Natural killer cell treated with Interleukin-12 subunit alpha and Interleukin-12 subunit beta and Interleukin-15 and Interleukin-18, amount 100 ng/mL, for 72 hours (primary cell): ENCODE data around the gene PARD3. TPM values are rescaled to one million over a fixed set of nuclear protein-coding genes. Genes with fewer than 3 reads are reported as not detected.

Experiments
- ATAC-seq, 2 donors: fragments of 150-1000 bp; cut with Tn5 transposase in 1 of 2; sonication (Bioruptor Pico), chemical (Tn5 transposase) in 1 of 2; 2 replicates each; pipeline ENCODE4 v1.10.0; 2021
- DNase-seq: peaks from one replicate; pipeline ENCODE4 v3.0.0; 2022; ENCODE audit warnings: low spot score
- H3K27ac Mint-ChIP-seq, 2 donors: 1 replicate in 1 of 2; 2 replicates in 1 of 2; pipeline ENCODE4 v1.8.0; 2022; ENCODE audit warnings: mixed read lengths in 2 of 2, mild to moderate bottlenecking in 1 of 2, moderate library complexity in 1 of 2
- H3K27me3 Mint-ChIP-seq, 2 donors: 1 replicate in 1 of 2; 2 replicates in 1 of 2; pipeline ENCODE4 v1.8.0; 2022; ENCODE audit warnings: mixed read lengths in 2 of 2
- H3K36me3 Mint-ChIP-seq: one replicate; pipeline ENCODE4 v1.8.0; 2022; ENCODE audit warnings: mixed read lengths
- H3K4me1 Mint-ChIP-seq, 2 donors: 1 replicate in 1 of 2; 2 replicates in 1 of 2; pipeline ENCODE4 v1.8.0; 2022; ENCODE audit warnings: low read depth in 2 of 2, mixed read lengths in 2 of 2, mild to moderate bottlenecking in 1 of 2
- H3K4me3 Mint-ChIP-seq: one replicate; pipeline ENCODE4 v1.8.0; 2022; ENCODE audit warnings: mixed read lengths
- H3K9me3 Mint-ChIP-seq: 2 replicates; pipeline ENCODE4 v1.8.0; 2022; ENCODE audit warnings: mixed read lengths
- total RNA-seq, 2 donors: library from RNA; stranded (reverse); gene quantifications; one replicate each; pipeline ENCODE4 v1.2.3, GENCODE V29; 2022

PARD3 gene
- total RNA-seq, 2 donors from 2014 or later = 0.56 TPM; not detected in 1

- H3K9me3 Mint-ChIP-seq = no peaks in the 10 kb centered on the region
- peaks cover 53 to 61% of the 10 kb centered on the region in 2 donors for H3K27me3 Mint-ChIP-seq
- ATAC-seq (no peak), DNase-seq (no peak)
- H3K4me3 Mint-ChIP-seq = no peak overlapping the region
- peaks cover 0 to 4% of the 10 kb centered on the region in 2 donors for H3K4me1 Mint-ChIP-seq
- H3K36me3 Mint-ChIP-seq = no peaks in the 10 kb centered on the region
- H3K27ac Mint-ChIP-seq = no peak overlapping the region
These were observed 247 bp downstream of the PARD3 start for GRCh38 chr10:34814913-34815184.

GRCh38 chr10:34814223-34814912, 728 bp downstream of the PARD3 start:
- peaks cover 52 to 61% of the 10 kb centered on the region in 2 donors for H3K27me3 Mint-ChIP-seq
- ATAC-seq (peak; percentile 37 to 43), DNase-seq (no peak)
- no peak overlapping the region for H3K4me3 Mint-ChIP-seq
- no peak overlapping the region for H3K27ac Mint-ChIP-seq
- H3K9me3 Mint-ChIP-seq = no peaks in the 10 kb centered on the region
- no peaks in the 10 kb centered on the region for H3K36me3 Mint-ChIP-seq
- peaks cover under 1 to 5% of the 10 kb centered on the region in 2 donors for H3K4me1 Mint-ChIP-seq

- no peak for DNase-seq
- Mint-ChIP-seq H3K4me3 (no peak overlapping the region), H3K36me3 (no peaks in the 10 kb centered on the region), H3K27me3 (peaks cover 58 to 66% of the 10 kb centered on the region in 2 donors), H3K4me1 (peaks cover 6 to 9% of the 10 kb centered on the region in 2 donors), H3K27ac (no peak overlapping the region), H3K9me3 (no peaks in the 10 kb centered on the region)
- no peak for ATAC-seq
These were observed 1.4 kb downstream of the PARD3 start for GRCh38 chr10:34813626-34814222.

- Mint-ChIP-seq H3K4me1 (peaks cover 6 to 9% of the 10 kb centered on the region in 2 donors), H3K27ac (no peak overlapping the region), H3K36me3 (no peaks in the 10 kb centered on the region), H3K4me3 (no peak overlapping the region), H3K9me3 (no peaks in the 10 kb centered on the region), H3K27me3 (peaks cover 56 to 70% of the 10 kb centered on the region in 2 donors)
- no peak for ATAC-seq
- no peak for DNase-seq
These were observed 2.3 kb downstream of the PARD3 start for GRCh38 chr10:34812771-34813170.

- peaks cover 50 to 64% of the 10 kb centered on the region in 2 donors for H3K27me3 Mint-ChIP-seq
- H3K27ac Mint-ChIP-seq = no peak overlapping the region
- H3K9me3 Mint-ChIP-seq = no peaks in the 10 kb centered on the region
- no peaks in the 10 kb centered on the region for H3K36me3 Mint-ChIP-seq
- DNase-seq (no peak), ATAC-seq (no peak)
- H3K4me3 Mint-ChIP-seq = no peak overlapping the region
- H3K4me1 Mint-ChIP-seq = peaks cover 6 to 9% of the 10 kb centered on the region in 2 donors
These were observed 3.1 kb downstream of the PARD3 start for GRCh38 chr10:34811968-34812514.

GRCh38 chr10:34811126-34811967, 3.7 kb downstream of the PARD3 start:
- Mint-ChIP-seq H3K9me3 (no peaks in the 10 kb centered on the region), H3K4me3 (no peak overlapping the region), H3K36me3 (no peaks in the 10 kb centered on the region), H3K27ac (no peak overlapping the region), H3K27me3 (peaks cover 45 to 57% of the 10 kb centered on the region in 2 donors), H3K4me1 (peaks cover 4 to 6% of the 10 kb centered on the region in 2 donors)
- no peak for DNase-seq
- ATAC-seq = no peak

- no peak overlapping the region for H3K27ac Mint-ChIP-seq
- H3K4me3 Mint-ChIP-seq = no peak overlapping the region
- no peaks in the 10 kb centered on the region for H3K9me3 Mint-ChIP-seq
- H3K4me1 Mint-ChIP-seq = peaks cover 4 to 6% of the 10 kb centered on the region in 2 donors
- ATAC-seq (no peak), DNase-seq (no peak)
- H3K36me3 Mint-ChIP-seq = no peaks in the 10 kb centered on the region
- H3K27me3 Mint-ChIP-seq = peaks cover 43 to 50% of the 10 kb centered on the region in 2 donors
These were observed 5.3 kb downstream of the PARD3 start for GRCh38 chr10:34809796-34810195.

- peaks cover 43 to 50% of the 10 kb centered on the region in 2 donors for H3K27me3 Mint-ChIP-seq
- no peak overlapping the region for H3K27ac Mint-ChIP-seq
- H3K36me3 Mint-ChIP-seq = no peaks in the 10 kb centered on the region
These were observed 6.0 kb downstream of the PARD3 start for GRCh38 chr10:34808801-34809745.

GRCh38 chr10:34808336-34808735, 6.8 kb downstream of the PARD3 start:
- Mint-ChIP-seq H3K4me1 (peaks cover 4 to 6% of the 10 kb centered on the region in 2 donors), H3K36me3 (no peaks in the 10 kb centered on the region), H3K27me3 (peaks cover 37 to 45% of the 10 kb centered on the region in 2 donors), H3K9me3 (no peaks in the 10 kb centered on the region), H3K4me3 (no peak overlapping the region), H3K27ac (no peak overlapping the region)
- no peak for ATAC-seq
- no peak for DNase-seq

More at GRCh38 chr10:34808801-34809745, 6.0 kb downstream of the PARD3 start:
- H3K9me3 Mint-ChIP-seq = no peaks in the 10 kb centered on the region
- DNase-seq (no peak), ATAC-seq (no peak)
- no peak overlapping the region for H3K4me3 Mint-ChIP-seq
- peaks cover 4 to 6% of the 10 kb centered on the region in 2 donors for H3K4me1 Mint-ChIP-seq

GRCh38 chr10:34804306-34804705, 10.8 kb downstream of the PARD3 start:
- H3K36me3 Mint-ChIP-seq = no peaks in the 10 kb centered on the region
- ATAC-seq (no peak), DNase-seq (no peak)
- H3K27me3 Mint-ChIP-seq = peaks cover 10 to 11% of the 10 kb centered on the region in 2 donors
- H3K27ac Mint-ChIP-seq = no peak overlapping the region
- H3K9me3 Mint-ChIP-seq = no peaks in the 10 kb centered on the region
- no peak overlapping the region for H3K4me3 Mint-ChIP-seq
- H3K4me1 Mint-ChIP-seq = peaks cover 3 to 4% of the 10 kb centered on the region in 2 donors

GRCh38 chr10:34802692-34803091, 12.4 kb downstream of the PARD3 start:
- Mint-ChIP-seq H3K27me3 (peaks cover 5 to 6% of the 10 kb centered on the region in 2 donors), H3K36me3 (no peaks in the 10 kb centered on the region), H3K4me1 (no peaks in the 10 kb centered on the region), H3K27ac (no peak overlapping the region), H3K4me3 (no peak overlapping the region), H3K9me3 (no peaks in the 10 kb centered on the region)
- no peak for ATAC-seq
- DNase-seq = no peak

GRCh38 chr10:34801097-34801733, 13.9 kb downstream of the PARD3 start:
- DNase-seq = no peak
- no peaks in the 10 kb centered on the region for H3K36me3 Mint-ChIP-seq
- ATAC-seq = no peak
- H3K4me1 Mint-ChIP-seq = no peaks in the 10 kb centered on the region
- H3K27ac Mint-ChIP-seq = no peak overlapping the region
- no peak overlapping the region for H3K4me3 Mint-ChIP-seq
- H3K9me3 Mint-ChIP-seq = no peaks in the 10 kb centered on the region
- peaks cover 6% of the 10 kb centered on the region in 2 donors for H3K27me3 Mint-ChIP-seq
